HG03175 (cell line): Measurements from ENCODE around the gene GRIN2B.

Experiments
- ATAC-seq: cut with Tn5 transposase; IDR thresholded peaks from one replicate; pipeline ENCODE4 v1.9.1; 2021; ENCODE audit warnings: mild to moderate bottlenecking, moderate library complexity; ENCODE audit not compliant: unreplicated experiment

Gene GRIN2B

DNA sequence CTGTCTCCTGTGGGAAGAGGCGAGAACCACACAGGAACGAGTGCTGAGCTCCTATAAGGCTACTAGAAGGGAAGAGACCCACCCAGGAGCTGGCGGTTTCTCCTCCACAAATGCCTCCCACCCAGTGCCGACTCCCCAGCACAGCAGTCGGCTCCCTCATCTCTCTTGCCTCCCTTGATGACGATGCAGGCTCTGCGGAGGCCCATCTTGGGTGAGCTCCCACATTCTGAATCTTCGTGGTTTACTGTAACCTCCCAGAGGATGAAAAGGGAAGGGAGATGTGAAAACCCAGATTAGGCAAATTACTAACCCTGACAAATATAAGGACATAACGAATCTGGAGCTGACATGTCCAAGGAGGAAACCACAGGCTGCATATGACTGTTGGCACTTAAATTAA, 23.8 kb downstream of the GRIN2B start:
- ATAC-seq, result no peak

GRCh38 chr12:13956060-13956590, 25.3 kb downstream of the GRIN2B start:
- no peak for ATAC-seq

DNA sequence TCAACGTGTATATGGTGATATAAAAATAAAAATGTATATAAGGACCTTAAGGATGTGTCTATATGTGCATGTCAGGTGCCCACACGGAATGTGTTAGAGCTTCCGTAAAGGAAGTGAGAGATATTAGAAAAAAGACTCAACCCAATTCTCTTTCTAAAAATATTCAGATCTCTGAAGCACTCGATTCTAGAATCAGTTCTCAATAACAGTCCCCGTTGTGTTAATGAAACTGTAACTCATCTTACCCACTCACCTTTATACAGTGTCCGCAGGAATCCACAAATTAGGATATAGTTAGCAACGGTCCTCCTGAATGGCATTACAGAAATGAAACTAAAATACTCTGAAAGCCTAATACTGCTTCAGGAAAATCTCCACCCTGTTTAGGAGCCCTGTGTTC, 29.3 kb downstream of the GRIN2B start:
- no peak for ATAC-seq

DNA sequence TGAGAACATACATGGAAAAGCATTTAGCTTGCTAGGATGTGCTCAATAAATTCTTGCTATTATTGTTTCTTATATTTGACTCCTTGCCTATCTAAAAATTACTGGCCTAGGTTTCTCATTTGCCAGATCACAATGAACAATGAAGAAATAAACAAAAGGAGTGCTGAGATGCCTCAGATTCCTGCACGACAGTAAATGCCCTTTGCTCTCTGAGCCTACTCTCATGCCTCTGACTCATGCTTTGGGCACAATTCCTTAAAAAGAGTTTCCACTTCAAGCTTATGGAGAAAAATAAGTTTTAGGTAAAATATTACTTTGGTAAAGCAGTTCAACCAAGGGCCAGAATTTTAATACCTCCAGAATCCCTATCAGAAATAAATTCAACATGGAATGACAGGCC, 30.9 kb downstream of the GRIN2B start:
- no peak for ATAC-seq

DNA sequence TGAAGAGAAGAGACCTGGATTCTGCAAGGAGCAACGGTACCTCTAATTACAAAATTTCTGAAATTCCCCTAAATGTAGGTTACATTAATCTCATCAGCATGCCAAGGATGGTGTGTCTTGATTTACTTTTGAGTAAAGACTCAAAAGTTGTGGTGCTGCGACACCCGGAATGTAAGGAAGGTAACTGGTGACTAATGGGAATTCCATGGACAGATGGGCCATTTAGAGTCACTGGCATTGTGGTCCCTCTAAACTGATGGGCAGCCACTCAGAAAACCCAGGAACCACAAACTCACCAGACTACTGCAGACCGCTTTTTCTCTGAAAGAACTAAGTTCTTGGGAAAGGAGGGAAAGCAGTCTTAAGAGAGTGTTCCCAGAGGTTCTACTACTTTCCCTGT, 32.8 kb downstream of the GRIN2B start:
- ATAC-seq, result no peak

- no peak for ATAC-seq
Measured at GRCh38 chr12:13947276-13947946, 34.0 kb downstream of the GRIN2B start.

DNA sequence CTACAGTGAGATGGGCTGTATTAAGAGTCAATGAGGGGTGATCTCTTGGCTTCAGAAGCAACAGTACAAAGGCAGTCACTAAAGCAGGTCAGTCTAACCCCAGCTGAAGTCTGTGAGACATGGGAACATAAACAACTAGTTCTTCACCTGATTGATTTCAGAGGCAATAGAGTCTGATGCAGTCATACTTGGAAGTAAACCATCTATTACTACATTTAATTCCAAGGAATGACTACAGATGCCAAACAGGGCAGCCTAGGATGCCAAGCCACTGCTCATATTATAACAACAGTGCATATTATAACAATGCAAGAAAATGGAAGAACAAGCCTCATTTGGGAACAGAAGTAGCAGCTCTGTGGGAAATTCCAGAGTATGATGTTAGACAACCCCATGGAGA, 35.8 kb downstream of the GRIN2B start:
- no peak for ATAC-seq

DNA sequence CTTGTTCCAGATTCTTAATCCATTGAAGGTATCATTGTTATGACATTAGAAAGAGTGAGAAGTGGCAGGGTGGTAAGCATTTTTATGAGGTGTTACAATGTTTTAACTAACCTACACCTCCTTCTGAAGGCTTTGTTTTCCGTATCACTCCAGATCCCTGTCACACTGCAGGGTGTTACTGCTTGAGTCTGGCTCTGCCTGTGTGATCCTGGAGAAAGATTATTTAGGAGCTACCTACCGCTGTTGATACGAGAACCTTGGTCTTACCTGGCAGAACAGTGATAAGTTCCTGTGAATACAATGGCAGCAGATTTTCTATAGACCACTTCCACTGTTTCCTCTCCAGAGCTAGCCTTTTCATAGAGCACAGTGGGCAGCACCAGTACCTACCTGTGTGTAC, 36.2 kb downstream of the GRIN2B start:
- no peak for ATAC-seq

- no peak for ATAC-seq
Measured at GRCh38 chr12:13942826-13943225, 38.6 kb downstream of the GRIN2B start.

DNA sequence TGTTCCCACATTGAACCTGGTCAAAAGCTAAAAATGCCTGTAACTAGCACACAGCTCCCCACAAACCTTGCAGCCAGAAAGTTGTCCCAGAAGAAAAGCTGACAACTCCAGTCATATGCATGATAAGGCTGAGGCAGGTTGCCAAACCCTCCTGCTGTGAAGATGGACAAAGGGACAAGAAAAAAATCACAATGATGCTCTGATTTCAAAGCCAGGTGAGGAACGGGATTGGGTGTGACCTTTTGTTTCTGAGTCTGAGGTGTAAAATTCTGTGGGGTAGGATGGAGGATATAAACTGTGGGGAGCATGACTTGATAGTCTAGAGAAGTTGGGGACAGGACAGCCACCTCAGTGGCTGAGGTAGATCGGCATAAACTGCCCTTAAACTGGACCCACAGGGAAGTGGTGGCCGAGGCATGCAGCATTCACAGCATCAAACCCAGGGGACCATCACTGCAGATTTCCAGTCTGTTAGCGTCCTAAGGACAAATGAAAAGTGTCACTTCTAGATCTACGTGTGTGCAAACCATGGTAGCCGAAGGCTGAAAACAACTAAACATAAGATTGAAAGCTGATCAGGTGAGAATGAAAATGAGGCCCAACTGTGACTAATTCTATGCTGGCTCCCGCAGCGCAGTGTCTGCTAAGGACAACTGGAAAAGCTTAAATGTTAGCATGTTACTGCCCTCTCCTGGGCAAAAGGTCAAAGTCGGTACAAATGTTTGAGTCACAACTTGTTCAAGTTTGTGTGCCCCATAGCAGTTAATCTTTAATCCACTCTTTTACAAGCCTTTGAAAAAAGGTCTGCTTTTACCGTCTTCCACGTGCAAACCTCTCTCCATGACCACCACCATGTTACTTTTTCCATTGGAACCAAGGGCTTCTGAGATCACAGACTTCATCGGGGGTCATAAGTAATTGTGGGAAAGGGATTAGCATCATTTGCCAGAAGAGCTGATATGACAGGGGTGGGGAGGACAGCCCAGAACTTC, 39.8 kb downstream of the GRIN2B start:
- ATAC-seq, result peak; percentile 89

GRCh38 chr12:13940335-13940865, 41.0 kb downstream of the GRIN2B start:
- ATAC-seq, result no peak

- no peak for ATAC-seq
Measured at GRCh38 chr12:13937735-13938134, 43.7 kb downstream of the GRIN2B start.

GRCh38 chr12:13935169-13935568, 46.2 kb downstream of the GRIN2B start:
- ATAC-seq, result no peak
